Left renal cortex interstitium (tissue), 4 donors: ENCODE measurements around the gene FBXO15. TPM values are rescaled to one million over a fixed set of nuclear protein-coding genes. Genes with fewer than 3 reads are reported as not detected.

Experiments used
- DNase-seq, 4 donors: peaks; one replicate each; pipeline ENCODE4 v3.0.0-alpha.2; 2013; ENCODE audit warnings: low read depth in 4 of 4, low spot score in 2 of 4, missing footprints in 1 of 4
- polyA plus RNA-seq, 4 donors: library from polyadenylated mRNA; unstranded; fragments of 120-200 nt; gene quantifications; one replicate each; pipeline ENCODE4 v1.2.1, GENCODE V29; 2013; ENCODE audit not compliant: insufficient read length in 4 of 4

FBXO15 gene
- polyA plus RNA-seq, 4 donors: 3.6 to 6.7 (median 5.7) TPM

- no peak for DNase-seq
These were observed 7.1 kb upstream of the FBXO15 start for GRCh38 chr18:74154716-74155115.

- DNase-seq: no peak
These were observed 6.2 kb upstream of the FBXO15 start for GRCh38 chr18:74153793-74154192.

DNA sequence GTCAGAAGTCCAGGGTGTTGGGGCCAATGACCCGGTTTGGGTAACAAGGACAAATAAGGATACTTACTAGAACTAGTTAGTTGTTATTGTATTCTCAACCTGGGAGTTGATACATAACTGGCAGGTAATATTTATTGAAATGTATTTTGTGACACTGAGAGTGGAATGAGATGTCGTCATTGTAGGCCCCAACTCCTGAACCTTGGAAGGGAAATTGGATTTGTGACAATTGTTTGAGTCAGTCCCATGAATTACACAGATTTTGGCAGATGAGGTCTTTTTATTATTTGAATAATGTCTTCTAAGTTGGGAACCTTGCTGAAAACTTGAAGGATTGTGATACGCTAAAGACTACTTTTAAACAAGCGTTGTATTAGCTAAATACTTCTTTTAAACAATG, 5.7 kb upstream of the FBXO15 start:
- DNase-seq: no peak

DNA sequence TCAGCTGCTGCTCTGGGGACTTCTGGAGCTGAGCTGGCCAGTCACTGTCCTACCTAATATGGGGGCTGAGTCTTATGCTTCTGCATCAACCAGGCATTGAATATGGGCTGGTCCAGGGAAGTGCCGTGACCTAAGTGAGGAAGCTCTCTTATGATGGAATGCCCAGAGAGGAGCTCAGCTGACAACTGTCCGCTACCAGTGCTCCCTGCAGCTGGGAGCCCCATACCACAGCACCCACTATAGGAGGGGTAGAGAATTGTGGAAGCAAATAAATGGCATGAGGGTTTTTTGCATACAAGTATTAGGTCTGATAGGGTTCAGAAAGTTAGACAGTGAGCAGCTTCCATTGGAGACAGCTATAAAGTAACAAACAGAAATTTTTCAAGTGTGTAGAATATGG, 5.2 kb upstream of the FBXO15 start:
- DNase-seq: no peak

- DNase-seq: no peak
These were observed 4.6 kb upstream of the FBXO15 start for GRCh38 chr18:74152270-74152669.

- DNase-seq: no peak
These were observed 2.2 kb upstream of the FBXO15 start for GRCh38 chr18:74149878-74150277.

DNA sequence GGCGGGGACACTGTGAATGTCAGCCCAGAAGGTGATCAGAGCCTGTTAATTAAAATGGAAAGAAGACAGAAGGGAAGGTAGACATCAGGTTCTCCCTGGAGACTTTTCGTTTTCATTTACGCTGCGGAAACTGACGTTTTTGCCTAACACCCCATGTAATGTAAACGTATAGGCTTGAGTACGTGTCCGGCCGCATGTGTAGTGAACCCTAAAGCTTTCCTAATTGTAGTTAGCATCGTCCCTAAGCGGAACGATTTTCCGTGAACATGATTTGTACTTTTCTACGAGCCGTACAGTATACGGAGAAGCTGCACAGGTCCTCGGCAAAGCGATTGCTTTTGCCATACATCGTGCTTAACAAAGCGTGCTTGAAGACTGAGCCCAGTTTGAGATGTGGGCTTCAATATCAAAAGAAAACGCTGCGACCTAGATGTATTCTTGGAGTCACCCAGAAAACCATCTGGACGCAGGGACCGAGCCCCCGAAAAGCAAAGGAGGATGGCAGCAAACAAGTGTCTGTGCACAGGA, 973 bp upstream of the FBXO15 start:
- no peak for DNase-seq

- no peak for DNase-seq
These were observed 199 bp downstream of the FBXO15 start for GRCh38 chr18:74147491-74147778.

- DNase-seq: no peak
These were observed 878 bp downstream of the FBXO15 start for GRCh38 chr18:74146756-74147155.

DNA sequence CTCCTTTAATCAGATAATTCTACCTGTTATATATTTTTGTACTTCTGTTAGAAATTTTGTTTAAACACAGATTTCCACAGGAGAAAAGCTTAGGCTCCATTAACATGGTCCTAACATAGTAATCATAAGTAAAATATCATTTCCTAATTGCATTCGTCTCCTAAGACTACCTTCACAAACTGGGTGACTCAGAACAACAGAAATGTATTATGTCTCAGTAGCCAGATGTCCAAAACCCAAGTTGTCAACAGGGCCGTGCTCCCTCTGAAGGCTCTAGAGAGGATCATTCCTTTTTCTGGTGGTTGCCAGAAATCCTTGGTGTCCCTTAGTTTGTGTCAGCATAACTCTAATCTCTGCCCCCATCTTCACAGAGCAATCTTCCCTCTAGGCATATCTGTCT, 5.4 kb downstream of the FBXO15 start:
- DNase-seq: no peak

DNA sequence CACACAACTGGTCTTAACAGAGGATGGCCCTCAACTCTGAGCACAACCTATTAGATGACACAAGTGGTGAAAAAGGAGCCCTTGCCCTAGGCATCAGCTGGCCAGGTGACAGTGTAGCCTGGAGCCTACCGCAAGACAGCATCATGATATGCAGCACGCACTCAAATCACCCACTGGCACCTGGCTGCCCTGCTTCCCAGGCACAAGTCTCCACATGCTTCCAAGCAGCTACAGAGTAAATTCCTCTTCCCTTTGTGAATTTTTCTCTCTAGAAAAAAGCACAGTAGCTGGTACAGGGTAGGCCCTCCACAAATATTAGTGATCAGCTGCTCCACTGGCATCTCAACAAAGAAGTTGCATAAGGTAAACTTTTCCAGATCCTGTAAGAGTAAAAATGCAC, 6.0 kb downstream of the FBXO15 start:
- no peak for DNase-seq

- no peak for DNase-seq
These were observed 7.1 kb downstream of the FBXO15 start for GRCh38 chr18:74140582-74140981.

DNA sequence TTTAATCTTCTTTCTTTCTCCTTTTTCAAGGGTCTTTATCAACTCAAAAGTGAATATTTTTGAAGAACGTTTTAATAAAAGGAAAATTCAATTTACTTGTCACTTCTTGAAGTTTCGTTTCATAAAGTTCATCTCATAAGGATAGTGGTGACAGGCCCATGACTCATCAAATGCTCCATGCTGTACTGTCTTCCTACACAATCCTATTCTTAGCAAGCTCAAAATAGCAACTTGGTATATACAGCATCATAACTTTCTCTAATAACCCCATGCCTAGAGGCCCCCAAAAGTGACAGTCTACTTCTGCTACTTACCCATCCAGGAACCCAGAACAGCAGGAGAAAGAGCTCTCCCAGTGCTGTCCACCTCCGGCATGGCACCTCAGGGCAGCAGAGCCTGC, 7.7 kb downstream of the FBXO15 start:
- DNase-seq: no peak

DNA sequence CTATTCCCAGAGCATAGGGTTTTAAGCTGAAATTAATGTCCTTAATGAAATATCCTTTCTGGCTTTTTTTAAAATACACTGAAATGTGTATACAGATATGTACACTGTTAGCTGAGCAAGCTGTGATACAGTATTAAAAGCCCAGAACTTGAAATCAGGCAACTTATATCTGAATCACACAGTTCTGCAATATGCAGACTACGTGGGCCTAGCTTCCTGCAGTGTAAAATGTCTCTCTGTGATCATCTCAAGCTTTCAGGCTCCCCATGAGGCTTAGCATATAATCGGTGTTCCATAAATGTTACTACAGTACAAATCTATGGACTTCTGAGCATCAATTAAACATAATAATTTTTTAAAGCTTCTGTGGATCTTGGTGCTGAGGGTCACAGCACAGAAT, 8.2 kb downstream of the FBXO15 start:
- DNase-seq: no peak

GRCh38 chr18:74137920-74138538, 9.6 kb downstream of the FBXO15 start:
- DNase-seq: no peak

GRCh38 chr18:74132201-74132600, 15.4 kb downstream of the FBXO15 start:
- no peak for DNase-seq

DNA sequence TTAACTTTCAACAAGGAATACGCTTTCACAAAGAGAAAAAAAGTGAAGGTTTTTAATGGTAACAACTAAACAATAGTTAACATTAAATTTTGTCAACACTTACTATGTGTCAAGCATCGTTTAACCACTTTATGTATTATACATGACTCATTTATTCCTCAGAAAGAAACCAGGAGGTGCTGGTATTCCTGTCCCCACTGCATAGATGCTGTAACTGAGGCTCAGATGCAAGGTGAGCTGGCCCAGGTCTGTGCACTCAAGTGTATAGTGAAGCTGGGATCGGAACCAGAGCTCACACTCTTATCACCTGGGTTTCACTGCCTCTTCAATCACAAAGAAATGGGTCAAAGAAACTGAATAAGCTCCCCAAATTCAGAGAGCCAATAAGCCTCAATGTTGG, 16.5 kb downstream of the FBXO15 start:
- DNase-seq: no peak

DNA sequence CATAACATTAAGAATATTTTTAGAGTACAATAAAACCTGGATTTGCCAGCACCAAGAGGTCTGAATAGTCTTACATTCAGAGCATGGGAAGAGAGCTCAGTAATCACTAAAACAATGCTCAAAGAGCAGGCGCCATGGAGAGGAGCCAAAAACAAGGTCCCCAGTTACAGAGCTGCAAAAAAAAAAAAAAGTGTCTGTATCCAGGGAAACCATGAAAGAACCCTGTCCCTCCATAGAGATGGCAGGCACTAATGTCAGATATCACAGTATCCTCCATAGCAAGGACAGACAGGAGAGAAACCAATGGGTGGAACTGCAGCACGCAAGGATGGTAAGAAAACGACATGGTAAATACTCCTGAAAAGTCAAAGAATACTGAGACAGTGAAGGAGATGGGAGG, 19.5 kb downstream of the FBXO15 start:
- DNase-seq: no peak

DNA sequence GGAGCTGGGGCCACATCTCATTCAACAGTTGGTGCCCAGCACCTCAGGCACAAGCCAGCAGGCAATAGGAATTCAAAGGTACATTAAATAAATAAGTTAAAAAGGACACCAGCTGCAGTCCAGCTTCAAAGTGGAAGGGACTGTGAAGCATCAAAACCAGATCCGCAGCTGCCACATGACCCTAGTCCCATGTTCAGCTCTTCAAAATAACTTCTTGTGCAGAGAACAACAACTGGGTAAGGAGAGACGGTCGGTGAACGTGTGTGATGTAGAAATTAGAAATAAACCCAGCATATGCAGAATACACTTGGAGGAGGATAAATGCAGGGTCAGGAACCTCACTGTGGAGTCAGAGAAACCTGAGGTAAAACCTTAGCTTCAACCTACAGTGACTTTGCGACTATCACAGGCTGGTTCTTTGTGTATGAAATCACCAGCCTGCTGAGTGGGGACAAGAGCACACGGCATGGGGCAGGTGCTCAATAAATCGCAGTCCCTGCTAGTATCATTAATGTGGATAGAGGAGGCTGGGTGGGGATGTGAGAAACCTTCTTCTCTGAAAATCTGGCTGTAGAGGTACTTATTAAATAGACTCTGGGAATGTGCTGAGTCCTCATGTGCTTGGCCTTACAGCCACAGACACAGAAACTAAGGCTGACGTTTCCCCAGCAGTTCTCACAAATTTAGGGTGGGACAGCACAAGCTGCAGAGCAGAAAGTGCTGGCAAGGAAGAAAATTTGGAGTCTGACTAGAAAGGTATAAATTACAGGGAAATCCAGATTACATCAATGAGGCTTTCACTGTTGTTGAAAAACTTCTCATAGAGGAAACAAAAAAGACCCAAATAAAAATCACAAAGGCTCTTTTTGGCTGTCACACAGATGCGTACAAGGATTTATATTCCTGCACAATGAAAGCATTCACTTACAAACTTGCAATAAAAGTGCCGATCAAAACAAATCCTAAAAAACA, 20.7 kb downstream of the FBXO15 start:
- no peak for DNase-seq

DNA sequence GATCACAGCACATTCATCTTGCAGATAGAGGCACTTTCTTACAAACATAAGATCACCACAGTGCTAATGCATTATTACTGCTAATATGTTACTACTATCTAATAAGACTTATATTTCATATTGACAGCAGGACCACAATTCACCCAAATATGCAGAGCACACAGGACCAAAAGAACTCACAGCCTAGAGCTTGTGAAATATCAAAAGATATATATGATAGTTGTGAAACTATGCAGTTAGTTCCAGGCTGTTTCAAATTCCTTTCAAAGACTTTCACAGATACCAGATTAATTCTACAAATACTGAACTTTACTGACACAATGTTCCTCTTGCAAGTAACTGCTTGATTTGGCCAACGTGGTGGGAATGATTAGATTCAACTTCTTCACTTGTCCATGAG, 23.0 kb downstream of the FBXO15 start:
- no peak for DNase-seq

DNA sequence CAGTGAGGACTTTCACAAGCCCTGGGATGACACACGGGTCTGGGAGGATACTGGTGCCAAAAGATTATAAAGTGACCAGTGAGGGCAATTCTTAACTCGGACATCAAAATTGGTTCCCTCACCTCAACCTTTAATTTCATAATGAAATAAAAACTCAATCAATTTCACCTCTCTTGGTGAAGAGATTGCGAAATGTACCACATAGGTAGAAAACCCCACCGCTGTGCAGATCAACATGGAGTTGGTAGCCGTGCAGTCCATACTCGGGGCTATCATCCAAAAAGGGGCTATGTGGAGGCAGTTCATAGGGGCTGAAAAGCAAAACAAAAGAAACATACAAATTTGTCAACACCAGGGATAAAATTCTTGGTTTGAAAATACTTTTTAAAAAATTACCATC, 24.4 kb downstream of the FBXO15 start:
- DNase-seq: no peak
